UCSD-AML1 (cell line): Measurements from ENCODE around the gene JADE2.
A peak's percentile ranks its signal among the peaks of the same experiment; 100 is the strongest.
"Not testable (repeated sequence)": the region's sequence is repeated elsewhere in the genome, so short reads cannot be mapped to it uniquely, and the experiment has no call there.

Experiments used
- DNase-seq: peaks from one replicate; lab custom pipeline; 2025; ENCODE audit not compliant: unreplicated experiment; lab: John Stamatoyannopoulos, UW

Gene JADE2

GRCh38 chr5:134584662-134585061 is 59.2 kb downstream of the JADE2 start:
- no peak for DNase-seq

DNA sequence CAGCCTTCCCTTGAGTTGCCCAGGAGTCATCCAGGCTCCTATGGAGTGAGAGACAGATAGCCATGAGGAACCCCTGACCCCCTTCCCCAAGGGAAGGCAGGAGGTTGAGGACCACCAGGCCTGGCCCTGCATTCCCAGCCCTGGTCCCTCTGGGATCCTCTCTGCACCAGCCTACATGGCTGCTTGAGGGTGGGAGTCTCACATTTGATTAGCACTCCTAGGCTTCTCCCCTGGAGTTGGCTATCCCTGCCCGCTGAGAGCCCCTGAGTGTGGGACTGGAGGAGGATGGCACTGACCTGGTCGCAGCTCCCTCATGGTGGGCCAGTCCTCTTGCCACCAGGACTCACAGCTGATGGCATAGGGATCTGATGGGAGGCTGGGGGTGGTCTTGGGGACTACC is 60.5 kb downstream of the JADE2 start:
- DNase-seq, result no peak

DNA sequence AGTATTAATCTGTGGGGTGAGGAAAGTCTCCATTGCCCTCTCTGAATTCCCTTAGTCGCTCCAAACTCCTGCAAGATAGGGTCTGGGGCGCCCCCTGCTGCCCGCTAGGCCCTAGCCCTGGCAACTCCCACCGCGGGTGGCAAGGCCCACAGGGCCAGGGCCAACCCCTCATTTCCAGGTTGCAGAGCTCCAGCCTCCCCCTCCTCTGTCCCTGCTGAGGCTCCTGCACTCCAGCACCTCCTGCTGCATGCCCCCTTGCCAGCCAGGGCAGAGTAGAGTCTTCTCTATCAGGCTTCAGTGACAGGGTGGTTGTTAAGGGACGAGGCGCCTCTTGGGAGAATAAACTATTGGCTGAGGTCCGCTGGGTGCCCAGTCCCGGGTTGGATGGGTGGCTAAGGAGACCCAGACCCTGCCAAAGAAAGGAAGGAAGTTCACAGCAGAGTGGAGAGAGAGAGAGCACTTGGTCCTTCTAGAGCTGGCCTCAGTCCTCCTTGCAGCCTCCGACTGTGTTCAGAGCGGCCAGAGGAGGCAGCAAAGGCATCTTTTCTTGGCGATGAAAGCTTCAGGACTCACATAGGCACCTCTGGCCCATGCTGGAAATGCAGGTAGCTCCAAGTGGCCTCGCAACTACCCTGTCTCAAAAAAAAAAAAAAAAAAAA is 61.5 kb downstream of the JADE2 start:
- DNase-seq, result peak; percentile 89

DNA sequence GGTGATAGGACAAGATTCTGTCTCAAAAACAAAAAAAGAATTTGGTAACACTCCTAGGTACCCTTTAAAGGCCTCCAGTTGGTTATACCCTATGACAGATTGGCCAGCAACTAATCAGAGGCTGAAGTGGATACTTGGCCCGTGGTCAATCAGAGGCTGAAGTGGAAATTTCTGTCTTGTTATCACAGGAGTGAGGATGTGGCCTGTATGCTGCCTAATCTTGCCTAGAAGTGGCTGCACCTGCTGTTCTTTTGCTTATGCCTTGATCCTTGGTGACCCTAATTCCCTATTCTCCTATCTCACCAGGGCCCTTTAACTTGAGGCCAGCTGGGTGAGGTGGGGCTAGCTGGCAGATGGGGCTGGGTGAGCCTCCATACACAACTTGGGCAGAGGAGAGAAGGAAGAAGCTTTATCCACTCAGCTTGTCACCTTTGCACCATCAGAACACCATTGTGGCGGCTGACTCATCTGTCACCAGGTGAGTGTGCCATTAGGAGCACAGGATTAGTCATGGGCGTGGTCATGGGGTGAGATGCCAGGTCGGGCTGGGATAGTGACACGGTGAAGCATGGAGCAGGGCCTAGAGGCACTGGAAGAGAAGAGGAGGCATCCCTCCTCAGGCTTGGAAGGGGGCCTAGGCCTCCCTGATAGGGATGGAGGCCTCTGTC is 65.7 kb downstream of the JADE2 start:
- DNase-seq, result no peak

DNA sequence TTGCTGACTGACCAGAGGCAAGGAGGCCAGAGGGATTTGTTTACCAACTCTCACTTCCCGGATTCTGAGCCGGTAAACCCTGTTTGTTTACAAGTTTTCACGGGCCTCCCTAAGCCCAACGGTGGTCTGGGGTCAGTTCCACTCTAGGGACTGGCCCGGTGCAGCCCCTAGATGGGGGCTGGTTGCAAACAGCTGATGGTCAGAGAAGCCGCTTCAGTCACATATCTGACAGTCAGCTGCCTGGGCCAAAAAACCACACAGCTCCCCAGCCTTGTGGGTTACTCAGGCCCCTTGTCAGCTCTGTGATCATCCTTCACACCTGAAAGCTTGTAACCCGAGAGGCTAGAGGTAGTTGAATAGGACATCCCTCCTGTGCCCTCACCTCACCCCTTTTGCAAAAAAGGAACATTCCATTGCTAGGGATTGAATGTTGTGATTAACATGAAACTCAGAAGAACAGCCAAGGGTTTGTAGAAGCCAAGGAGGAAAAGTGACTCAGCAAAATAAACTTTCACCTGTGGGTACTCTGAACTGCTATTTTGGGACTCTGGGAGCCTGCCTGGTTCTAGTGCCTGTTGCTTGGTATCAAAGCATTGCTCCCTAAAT is 66.8 kb downstream of the JADE2 start:
- DNase-seq, result no peak

DNA sequence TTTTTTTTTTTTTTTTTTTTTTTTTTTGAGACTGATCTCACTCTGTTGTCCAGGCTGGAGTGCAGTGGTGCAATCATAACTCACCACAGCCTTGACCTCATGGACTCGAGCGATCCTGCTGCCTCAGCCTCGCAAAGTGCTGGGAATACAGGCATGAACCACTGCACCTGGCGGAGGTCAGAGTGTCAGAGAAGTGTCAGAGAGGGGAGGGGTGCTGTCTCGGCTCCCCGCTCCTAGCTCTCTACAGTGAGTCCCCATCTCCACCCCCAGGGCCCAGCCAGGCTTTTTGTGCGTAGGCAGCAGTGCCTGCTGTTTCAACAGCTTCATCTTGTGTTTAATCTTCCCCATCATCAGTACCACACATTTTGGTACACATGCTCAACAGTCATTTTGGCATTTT is 68.9 kb downstream of the JADE2 start:
- DNase-seq, result no peak

DNA sequence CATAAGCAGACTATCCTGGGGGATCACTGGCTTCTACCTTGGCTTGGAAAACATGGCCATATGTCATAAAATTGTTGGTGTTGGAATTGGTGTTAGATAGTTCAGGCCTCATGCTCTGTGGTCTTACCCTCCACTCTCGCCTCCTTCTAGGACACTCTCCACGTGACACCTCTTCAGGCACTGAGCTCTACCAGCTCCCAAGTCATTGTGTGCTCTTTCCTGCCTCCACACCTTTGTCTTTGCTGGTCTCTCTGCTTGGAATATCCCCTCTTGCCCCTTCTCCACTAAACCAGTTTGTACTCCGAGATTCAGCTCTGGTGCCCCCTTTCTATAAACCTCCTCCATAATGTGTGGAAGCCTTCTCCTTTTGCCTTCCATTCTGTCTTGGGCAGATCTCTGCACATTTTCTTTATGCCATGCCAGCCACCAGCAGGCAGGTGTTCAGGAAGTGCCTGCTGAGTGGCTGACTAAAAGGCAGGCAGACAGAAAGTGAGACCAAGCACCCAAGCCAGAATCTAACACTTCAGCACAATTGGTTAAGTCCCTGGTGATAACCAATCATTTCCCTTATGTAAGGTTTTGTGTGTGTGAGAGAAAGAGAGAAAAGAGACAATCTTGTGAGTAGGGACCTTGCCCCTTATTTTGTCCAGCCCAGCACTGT is 69.5 kb downstream of the JADE2 start:
- DNase-seq, result no peak

- DNase-seq, result no peak
Observed at GRCh38 chr5:134595458-134595838, 70.0 kb downstream of the JADE2 start.

- DNase-seq, result not testable (repeated sequence)
Observed at GRCh38 chr5:134599820-134600219, 74.3 kb downstream of the JADE2 start.

GRCh38 chr5:134600600-134600999 is 75.1 kb downstream of the JADE2 start:
- no peak for DNase-seq

GRCh38 chr5:134603059-134603458 is 77.6 kb downstream of the JADE2 start:
- DNase-seq, result no peak

DNA sequence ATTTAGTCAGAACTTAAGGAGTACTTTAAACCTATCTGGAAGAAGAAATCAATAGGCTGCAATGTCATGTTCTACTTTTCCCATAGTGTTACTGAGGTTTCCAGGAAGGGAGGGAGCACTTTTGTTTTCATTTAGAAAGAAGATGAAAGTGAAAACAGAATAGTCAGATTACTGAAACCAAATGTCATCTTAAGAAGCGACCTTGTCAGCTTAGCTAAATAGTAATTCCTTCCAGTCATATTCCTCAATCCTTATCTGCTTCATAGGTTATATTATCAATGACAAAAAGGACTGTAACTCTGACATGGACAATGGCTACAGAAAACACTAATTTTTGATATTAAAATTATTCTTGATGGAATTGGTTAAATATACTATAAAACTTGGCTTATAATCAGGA is 79.4 kb downstream of the JADE2 start:
- no peak for DNase-seq

DNA sequence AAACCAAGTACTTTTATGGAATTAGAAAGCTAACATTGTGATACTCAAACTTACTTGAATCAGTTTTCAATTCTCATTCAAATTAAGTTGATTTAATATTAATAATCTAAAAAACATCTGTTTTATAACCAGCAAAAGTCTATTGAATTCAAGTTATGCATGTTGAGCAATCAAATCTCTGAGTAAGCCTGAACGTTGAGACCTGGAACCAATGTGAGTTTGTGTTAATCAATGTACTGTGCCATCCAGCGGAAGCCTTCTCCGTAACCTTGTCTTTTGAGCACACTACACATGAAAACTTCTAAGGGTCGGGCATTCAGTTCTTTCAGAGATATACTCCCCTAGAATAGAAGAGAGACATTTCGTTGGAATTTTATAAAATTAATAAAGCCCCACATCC is 81.3 kb downstream of the JADE2 start:
- no peak for DNase-seq

GRCh38 chr5:134608555-134608954 is 83.1 kb downstream of the JADE2 start:
- DNase-seq, result no peak

DNA sequence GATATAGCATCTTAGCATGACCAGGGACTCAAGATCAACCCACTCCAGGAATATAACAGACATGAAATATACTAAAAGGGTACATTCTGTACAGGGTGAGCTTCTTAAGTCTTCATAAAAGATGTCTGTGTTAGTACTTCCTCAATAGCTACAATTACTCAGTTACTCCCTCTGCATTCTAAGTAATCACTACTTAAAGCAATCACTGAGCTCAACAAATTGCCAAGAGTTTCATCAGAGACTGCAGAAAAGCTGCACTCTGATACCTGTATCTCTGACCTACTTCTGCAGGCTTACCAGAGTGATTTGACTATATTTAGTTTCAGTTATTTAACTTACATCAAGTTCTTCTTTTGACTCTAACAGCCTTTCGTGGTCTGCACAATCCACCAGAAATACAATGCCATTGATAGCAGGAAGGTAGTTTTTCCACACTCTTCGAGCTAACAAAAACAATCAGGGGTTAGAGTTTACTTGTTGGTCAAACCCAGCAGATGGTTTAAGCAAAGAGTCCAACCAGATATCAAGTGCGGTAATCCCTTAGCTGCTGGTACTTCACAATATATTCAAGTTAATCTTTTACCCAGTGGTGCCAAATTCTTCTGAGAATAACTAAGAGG is 83.9 kb downstream of the JADE2 start:
- DNase-seq, result no peak

- no peak for DNase-seq
Observed at GRCh38 chr5:134610725-134611124, 85.3 kb downstream of the JADE2 start.

DNA sequence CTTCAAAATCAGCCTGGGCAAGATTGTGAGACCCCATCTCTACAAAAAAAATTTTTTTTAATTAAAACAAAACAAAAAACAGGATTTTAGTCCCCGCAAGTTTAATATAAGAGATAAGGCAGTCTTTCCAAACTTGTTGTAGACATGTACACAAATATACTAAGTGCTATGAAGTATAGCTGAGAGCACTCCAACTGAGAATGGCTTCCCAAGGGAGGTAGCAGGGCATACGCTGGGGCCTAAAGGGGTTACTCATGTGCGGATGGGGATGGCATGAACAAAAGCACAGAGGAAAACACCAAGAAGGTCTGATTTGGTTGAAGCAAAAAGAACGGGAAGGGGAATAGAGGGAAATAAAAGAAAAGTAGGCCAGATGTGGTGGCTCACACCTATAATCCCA is 86.0 kb downstream of the JADE2 start:
- no peak for DNase-seq

DNA sequence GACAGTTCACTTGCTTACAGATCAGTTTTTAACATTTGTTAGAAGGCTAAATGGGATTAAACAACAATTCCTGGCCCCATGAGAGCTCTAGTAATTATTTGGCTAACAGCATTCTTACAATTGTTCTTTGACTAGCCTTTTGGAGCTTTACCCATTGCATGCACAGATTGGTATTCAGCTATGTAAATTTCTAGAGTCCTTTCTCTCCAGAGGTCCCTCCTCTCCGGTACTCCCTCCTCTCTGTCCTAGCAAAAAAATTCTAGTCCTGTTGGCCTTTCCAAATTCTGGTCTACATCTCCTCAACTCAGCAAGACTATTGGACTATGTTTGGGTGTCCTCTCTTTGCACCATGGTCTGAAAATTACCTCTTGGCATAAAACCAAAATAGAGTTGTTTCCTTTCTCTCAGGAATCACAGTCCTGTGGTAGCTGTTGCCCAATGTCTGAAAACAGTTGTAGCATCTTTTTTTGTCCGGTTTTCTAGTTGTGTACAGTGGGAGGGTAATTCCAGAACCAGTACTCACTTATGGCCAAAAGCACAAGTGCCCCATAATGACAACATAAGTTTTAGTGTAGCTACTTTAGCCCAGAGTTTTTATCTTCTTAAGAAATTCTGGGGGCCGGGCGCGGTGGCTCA is 89.1 kb downstream of the JADE2 start:
- no peak for DNase-seq

DNA sequence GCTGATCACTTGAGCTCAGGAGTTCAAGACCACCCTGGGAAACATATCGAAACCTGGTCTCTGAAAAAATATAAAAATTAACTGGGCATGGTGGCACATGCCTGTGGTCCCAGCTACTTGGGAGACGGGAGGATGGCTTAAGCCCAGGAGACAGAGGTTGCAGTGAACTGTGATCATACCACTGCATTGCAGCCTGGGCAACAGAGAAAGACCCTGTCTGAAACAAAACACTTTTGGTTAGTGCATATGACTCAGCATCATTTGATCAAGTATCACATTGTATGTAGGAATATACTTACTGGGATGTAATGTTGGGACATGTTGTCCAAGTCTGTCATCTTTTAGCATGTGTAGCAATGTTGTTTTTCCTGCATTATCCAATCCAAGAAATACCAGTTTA is 95.2 kb downstream of the JADE2 start:
- DNase-seq, result no peak

DNA sequence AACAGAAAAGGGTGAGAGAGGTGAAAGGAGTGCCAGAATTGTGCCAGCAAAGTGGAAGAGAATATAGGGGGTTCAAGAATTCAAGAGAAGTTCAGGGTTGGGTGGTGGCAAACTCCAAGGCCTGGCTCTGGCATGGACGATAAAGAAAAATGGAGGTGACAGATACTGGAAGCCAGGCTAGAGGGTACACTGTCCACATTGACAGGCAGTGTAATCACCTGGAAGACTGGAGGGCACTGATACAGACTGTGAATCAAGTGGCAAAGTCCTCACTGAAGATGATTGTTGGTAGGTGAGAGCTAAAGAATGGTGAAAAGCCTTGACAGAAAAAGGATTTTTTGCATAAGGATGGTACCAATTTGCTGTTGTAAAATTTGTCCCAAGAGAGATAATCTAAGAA is 100.1 kb downstream of the JADE2 start:
- no peak for DNase-seq

DNA sequence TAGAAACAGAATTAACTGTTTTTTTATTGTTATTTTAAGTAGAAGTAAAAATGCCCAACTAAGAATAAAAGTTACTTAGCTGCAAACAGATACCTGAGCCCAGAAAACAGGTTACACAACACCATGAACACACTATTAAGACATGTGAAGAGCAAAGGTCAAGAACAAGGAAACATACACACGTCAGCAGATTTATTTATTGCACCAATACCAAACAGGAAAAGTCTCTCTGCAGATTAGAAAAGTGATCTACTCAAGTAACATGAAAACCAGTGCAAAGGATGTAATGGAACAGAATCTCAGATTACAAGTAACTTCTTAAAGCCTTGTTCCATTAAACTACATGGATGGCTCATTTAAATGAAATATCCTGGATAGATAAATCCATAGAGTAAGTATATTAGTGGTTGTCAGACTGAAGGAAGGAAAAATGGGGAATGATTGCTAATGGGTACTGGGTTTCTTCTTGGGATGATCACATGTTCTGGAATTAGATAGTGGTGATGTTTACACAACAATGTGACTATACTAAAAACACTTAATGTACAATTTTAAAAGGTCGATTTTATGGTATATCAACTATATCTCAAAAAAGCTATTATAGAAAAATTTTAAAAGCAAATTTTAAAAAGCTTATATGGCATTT is 101.0 kb downstream of the JADE2 start:
- no peak for DNase-seq
